K562 (cell line): ENCODE results near the gene ST3GAL5. TPM values are rescaled to one million over a fixed set of nuclear protein-coding genes. Genes with fewer than 3 reads are reported as not detected.
A peak's percentile ranks its signal among the peaks of the same experiment; 100 is the strongest.

ENCODE experiments used
- CBFB ChIP-seq: sonication (generic); formaldehyde crosslinking; IDR thresholded peaks from 2 replicates; pipeline ENCODE4 v1.4.0; 2020; ENCODE audit warnings: mild to moderate bottlenecking, missing genetic modification reagents
- E4F1 ChIP-seq: fragments of 250-450 bp; sonication (Bioruptor Pico); IDR thresholded peaks from 2 replicates; pipeline ENCODE4 v1.5.0; 2021; ENCODE audit warnings: mild to moderate bottlenecking, borderline replicate concordance
- EWSR1 ChIP-seq: fragments of 450-650 bp; IDR thresholded peaks from 2 replicates; pipeline ENCODE4 v1.6.1; 2018; ENCODE audit warnings: borderline replicate concordance, mild to moderate bottlenecking, low read depth, moderate library complexity; ENCODE audit not compliant: partially characterized antibody
- HIVEP1 ChIP-seq: fragments of 250-450 bp; sonication (Bioruptor Pico); IDR thresholded peaks from 2 replicates; pipeline ENCODE4 v1.4.0; 2020; ENCODE audit warnings: mild to moderate bottlenecking
- HMG20B ChIP-seq: fragments of 250-450 bp; sonication (Bioruptor Pico); IDR thresholded peaks from 2 replicates; pipeline ENCODE4 v1.5.0; 2021; ENCODE audit warnings: mild to moderate bottlenecking
- KLF10 ChIP-seq: fragments of 250-450 bp; sonication (Bioruptor Pico); IDR thresholded peaks from 2 replicates; pipeline ENCODE4 v1.6.1; 2021; ENCODE audit warnings: matching md5 sums
- PHB2 ChIP-seq: fragments of 450-650 bp; IDR thresholded peaks from 2 replicates; pipeline ENCODE4 v1.6.1; 2017; ENCODE audit warnings: low read depth
- SPI1 ChIP-seq: IDR thresholded peaks from 2 replicates; pipeline ENCODE4 v1.6.1; 2011; ENCODE audit warnings: low read depth, low read length, control low read depth, borderline replicate concordance
- ZBTB1 ChIP-seq: sonication (generic); formaldehyde crosslinking; IDR thresholded peaks from 2 replicates; pipeline ENCODE4 v1.8.1; 2023; ENCODE audit warnings: missing genetic modification reagents, low read depth, mild to moderate bottlenecking, borderline replicate concordance
- ZNF347 ChIP-seq: fragments of 450-650 bp; formaldehyde crosslinking; IDR thresholded peaks from 2 replicates; pipeline ENCODE4 v1.4.0; 2020; ENCODE audit warnings: low read depth, mild to moderate bottlenecking, moderate library complexity
- ZNF445 ChIP-seq: fragments of 250-450 bp; sonication (Bioruptor Pico); IDR thresholded peaks from 2 replicates; pipeline ENCODE4 v1.4.0; 2020; ENCODE audit warnings: low read depth, mild to moderate bottlenecking, moderate library complexity
- ZNF449 ChIP-seq: fragments of 250-450 bp; sonication (Bioruptor Pico); IDR thresholded peaks from 2 replicates; pipeline ENCODE4 v1.8.0; 2022; ENCODE audit warnings: moderate library complexity, mild to moderate bottlenecking, inconsistent platforms
- ZNF75A ChIP-seq: fragments of 450-650 bp; formaldehyde crosslinking; IDR thresholded peaks from 2 replicates; pipeline ENCODE4 v1.4.0; 2020; ENCODE audit warnings: mild to moderate bottlenecking
- polyA plus RNA-seq, 8 experiments: library from polyadenylated mRNA; depleted of rRNA in 4 of 8; stranded (reverse) in 5 of 8; unstranded in 3 of 8; fragments of >200 nt; fragmentation: Nextera tagmentation in 2 of 8; fragmentation: Illumina TruSeq in 1 of 8; extraction: Ambion mirVana in 2 of 8; extraction: Trizol in 1 of 8; gene quantifications; 2 replicates each; pipeline versions ENCODE4 v1.2.1 to v1.2.3, GENCODE V29; 2011 to 2014; ENCODE audit warnings: inconsistent platforms in 1 of 8, missing spikeins in 1 of 8
- total RNA-seq, 7 experiments: library from RNA; depleted of rRNA in 6 of 7; stranded (reverse); fragments of >200 nt in 6 of 7; fragmentation: Illumina TruSeq in 2 of 7; extraction: Trizol in 2 of 7; gene quantifications; 2 replicates each; pipeline versions ENCODE4 v1.2.1 to v1.2.3, GENCODE V29; 2011 to 2021; ENCODE audit warnings: low replicate concordance in 1 of 7
- TF ChIP-seq, protein P1 (sequence below): fragments of 450-650 bp; conservative IDR thresholded peaks from 2 replicates; pipeline ENCODE4 v1.6.1; 2016; ENCODE audit warnings: missing genetic modification characterization, low read depth, mild to moderate bottlenecking, control low read depth, missing compliant biosample characterization
- TF ChIP-seq, protein P2 (sequence below): fragments of 250-450 bp; sonication (Bioruptor Pico); IDR thresholded peaks from 2 replicates; pipeline ENCODE4 v1.4.0; 2020

The ST3GAL5 gene
- total and polyA plus RNA-seq, 9 of the 15 experiments (the other 6 are each of a cell fraction or from before 2014, with no cell fraction given): 1.6 to 10.0 (median 4.2) TPM

DNA sequence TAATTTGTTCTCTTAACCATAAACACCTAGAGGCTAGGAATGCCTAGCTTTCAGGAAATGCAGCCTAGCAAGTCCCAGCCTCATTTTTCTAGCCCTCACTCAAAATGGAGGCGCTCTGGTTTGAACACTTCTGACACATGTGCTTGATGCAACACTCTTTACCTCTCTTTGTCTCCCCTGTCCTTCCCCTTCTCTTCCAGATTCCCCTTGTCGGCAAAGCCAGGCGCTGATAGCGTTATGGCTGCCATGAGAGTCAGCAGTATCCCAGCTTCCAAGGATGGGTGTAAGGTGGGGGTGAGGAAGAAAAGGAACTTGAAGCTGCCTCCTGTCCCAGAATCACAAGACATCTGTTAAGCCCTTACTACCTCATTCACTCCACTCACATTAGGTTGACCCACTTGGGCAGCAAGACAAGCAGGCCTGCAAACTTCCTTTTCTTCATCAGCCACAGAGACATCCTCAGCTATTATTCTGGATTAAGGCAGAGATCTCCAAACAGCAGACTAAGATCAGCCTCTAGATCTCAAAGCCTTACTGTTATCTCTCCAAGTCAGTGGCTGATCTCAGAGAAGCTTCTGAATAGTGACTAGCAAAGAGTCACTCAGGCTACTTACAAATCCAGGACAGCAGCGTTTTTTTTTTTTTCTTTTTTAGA, 1.9 kb upstream of the ST3GAL5 start (continued):
- TF ChIP-seq ZNF449 (CRISPR knock-in tag) (peak; percentile 82; the same call in 1 of the 2 replicates), ZNF347 (CRISPR knock-in tag) (0 out of 2 replicates have a peak, but pooled peaks have one; percentile 59), EWSR1 (no peak), PHB2 (no peak), E4F1 (CRISPR knock-in tag) (no peak), HMG20B (CRISPR knock-in tag) (no peak), ZNF75A (CRISPR knock-in tag) (no peak), ZNF445 (no peak), ZBTB1 (CRISPR knock-in tag) (no peak), HIVEP1 (CRISPR knock-in tag) (0 out of 2 replicates have a peak, but pooled peaks have one; percentile 59), CBFB (CRISPR knock-in tag) (no peak), KLF10 (CRISPR knock-in tag) (no peak), SPI1 (no peak)
- TF ChIP-seq, protein P1, sequence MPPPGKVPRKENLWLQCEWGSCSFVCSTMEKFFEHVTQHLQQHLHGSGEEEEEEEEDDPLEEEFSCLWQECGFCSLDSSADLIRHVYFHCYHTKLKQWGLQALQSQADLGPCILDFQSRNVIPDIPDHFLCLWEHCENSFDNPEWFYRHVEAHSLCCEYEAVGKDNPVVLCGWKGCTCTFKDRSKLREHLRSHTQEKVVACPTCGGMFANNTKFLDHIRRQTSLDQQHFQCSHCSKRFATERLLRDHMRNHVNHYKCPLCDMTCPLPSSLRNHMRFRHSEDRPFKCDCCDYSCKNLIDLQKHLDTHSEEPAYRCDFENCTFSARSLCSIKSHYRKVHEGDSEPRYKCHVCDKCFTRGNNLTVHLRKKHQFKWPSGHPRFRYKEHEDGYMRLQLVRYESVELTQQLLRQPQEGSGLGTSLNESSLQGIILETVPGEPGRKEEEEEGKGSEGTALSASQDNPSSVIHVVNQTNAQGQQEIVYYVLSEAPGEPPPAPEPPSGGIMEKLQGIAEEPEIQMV (tag): peak; percentile 80
- TF ChIP-seq, protein P2, sequence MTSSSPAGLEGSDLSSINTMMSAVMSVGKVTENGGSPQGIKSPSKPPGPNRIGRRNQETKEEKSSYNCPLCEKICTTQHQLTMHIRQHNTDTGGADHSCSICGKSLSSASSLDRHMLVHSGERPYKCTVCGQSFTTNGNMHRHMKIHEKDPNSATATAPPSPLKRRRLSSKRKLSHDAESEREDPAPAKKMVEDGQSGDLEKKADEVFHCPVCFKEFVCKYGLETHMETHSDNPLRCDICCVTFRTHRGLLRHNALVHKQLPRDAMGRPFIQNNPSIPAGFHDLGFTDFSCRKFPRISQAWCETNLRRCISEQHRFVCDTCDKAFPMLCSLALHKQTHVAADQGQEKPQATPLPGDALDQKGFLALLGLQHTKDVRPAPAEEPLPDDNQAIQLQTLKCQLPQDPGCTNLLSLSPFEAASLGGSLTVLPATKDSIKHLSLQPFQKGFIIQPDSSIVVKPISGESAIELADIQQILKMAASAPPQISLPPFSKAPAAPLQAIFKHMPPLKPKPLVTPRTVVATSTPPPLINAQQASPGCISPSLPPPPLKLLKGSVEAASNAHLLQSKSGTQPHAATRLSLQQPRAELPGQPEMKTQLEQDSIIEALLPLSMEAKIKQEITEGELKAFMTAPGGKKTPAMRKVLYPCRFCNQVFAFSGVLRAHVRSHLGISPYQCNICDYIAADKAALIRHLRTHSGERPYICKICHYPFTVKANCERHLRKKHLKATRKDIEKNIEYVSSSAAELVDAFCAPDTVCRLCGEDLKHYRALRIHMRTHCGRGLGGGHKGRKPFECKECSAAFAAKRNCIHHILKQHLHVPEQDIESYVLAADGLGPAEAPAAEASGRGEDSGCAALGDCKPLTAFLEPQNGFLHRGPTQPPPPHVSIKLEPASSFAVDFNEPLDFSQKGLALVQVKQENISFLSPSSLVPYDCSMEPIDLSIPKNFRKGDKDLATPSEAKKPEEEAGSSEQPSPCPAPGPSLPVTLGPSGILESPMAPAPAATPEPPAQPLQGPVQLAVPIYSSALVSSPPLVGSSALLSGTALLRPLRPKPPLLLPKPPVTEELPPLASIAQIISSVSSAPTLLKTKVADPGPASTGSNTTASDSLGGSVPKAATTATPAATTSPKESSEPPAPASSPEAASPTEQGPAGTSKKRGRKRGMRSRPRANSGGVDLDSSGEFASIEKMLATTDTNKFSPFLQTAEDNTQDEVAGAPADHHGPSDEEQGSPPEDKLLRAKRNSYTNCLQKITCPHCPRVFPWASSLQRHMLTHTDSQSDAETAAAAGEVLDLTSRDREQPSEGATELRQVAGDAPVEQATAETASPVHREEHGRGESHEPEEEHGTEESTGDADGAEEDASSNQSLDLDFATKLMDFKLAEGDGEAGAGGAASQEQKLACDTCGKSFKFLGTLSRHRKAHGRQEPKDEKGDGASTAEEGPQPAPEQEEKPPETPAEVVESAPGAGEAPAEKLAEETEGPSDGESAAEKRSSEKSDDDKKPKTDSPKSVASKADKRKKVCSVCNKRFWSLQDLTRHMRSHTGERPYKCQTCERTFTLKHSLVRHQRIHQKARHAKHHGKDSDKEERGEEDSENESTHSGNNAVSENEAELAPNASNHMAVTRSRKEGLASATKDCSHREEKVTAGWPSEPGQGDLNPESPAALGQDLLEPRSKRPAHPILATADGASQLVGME (CRISPR knock-in tag): peak; percentile 71; the same call in 1 of the 2 replicates
